ENCODE results near the gene ST8SIA5. TPM values are rescaled to one million over a fixed set of nuclear protein-coding genes. Genes with fewer than 3 reads are reported as not detected.

The ST8SIA5 gene
- total RNA-seq, 1 experiment from 2014 or later = 0.54 TPM

- no peaks in the 10 kb centered on the region for H3K9me2 ChIP-seq (ENCODE audit: insufficient read depth)
- no TSS peak for BruUV-seq (replicated peaks)
- RAD21 ChIA-PET (ENCODE audit: low non-redundant PET in 1 of 2, low total read pairs in 2 of 2, uncharacterized antibody in 2 of 2, unreplicated experiment in 2 of 2) = no interaction called here
- no peak for ATAC-seq
- no peak for DNase-seq (ENCODE audit: low read depth, low spot score)
- H2AFZ ChIP-seq (ENCODE audit: low read depth, low read length, poor library complexity, severe bottlenecking) = no peak overlapping the region
- H3K27me3 ChIP-seq (ENCODE audit: insufficient read depth, low read length) = no peaks in the 10 kb centered on the region
- no peak overlapping the region for H3K4me2 ChIP-seq (ENCODE audit: low read length)
- POLR2A ChIA-PET = no interaction called here
- no peak overlapping the region for H3K9ac ChIP-seq (ENCODE audit: low read length)
- intact Hi-C loops (cut with micrococcal nuclease) = no loop called here
- H4K20me1 ChIP-seq (ENCODE audit: insufficient read depth) = no peaks in the 10 kb centered on the region
- no peak overlapping the region for H3K27ac ChIP-seq (ENCODE audit: low read depth, low read length)
- H3K4me1 ChIP-seq (ENCODE audit: control insufficient read depth in 1 of 2, insufficient read depth in 2 of 2, low read length in 2 of 2) = peaks cover 0 to 3% of the 10 kb centered on the region in 2 experiments; a peak in 1 of 4 replicates
- H3K9me3 ChIP-seq (ENCODE audit: control insufficient read depth in 1 of 2, insufficient read depth in 1 of 2, low read depth in 1 of 2, low read length in 2 of 2) = no peaks in the 10 kb centered on the region
- no peaks in the 10 kb centered on the region for H3K36me3 ChIP-seq (ENCODE audit: control insufficient read depth in 1 of 2, insufficient read depth in 2 of 2, low read length in 2 of 2)
- TF ChIP-seq RAD21 (IDR thresholded peaks at IDR 0.05; ENCODE audit: low read depth) (no peak), MAX (IDR thresholded peaks at IDR 0.05) (no peak), TCF7L2 (IDR thresholded peaks at IDR 0.05; ENCODE audit: borderline replicate concordance, extremely low read depth, insufficient read depth, insufficient read length) (no peak), REST (IDR thresholded peaks at IDR 0.05; ENCODE audit: low read depth) (no peak), SRF (IDR thresholded peaks at IDR 0.05; ENCODE audit: low read depth) (no peak), CEBPB (IDR thresholded peaks at IDR 0.05; ENCODE audit: low read depth) (no peak), ZFX (IDR thresholded peaks at IDR 0.05) (no peak)
- no peaks in the 10 kb centered on the region for H3K79me2 ChIP-seq (ENCODE audit: insufficient read depth, low read length)
- CTCF ChIA-PET = no interaction called here
- H3K4me3 ChIP-seq (replicated peaks in 1 of 2; ENCODE audit: low read depth in 1 of 2, low read length in 2 of 2) = no peak overlapping the region
Observed at GRCh38 chr18:46693996-46694395, 62.9 kb downstream of the ST8SIA5 start.

All from HCT116 (cell line).